Left renal pelvis (tissue), 4 donors: ENCODE results near the gene SLC37A3. TPM values are rescaled to one million over a fixed set of nuclear protein-coding genes. Genes with fewer than 3 reads are reported as not detected.
"Not testable (repeated sequence)": the region's sequence is repeated elsewhere in the genome, so short reads cannot be mapped to it uniquely, and the experiment has no call there.

Experiments used
- DNase-seq, 4 donors: peaks; one replicate each; pipeline ENCODE4 v3.0.0-alpha.2; 2013; ENCODE audit warnings: low read depth in 4 of 4, low spot score in 3 of 4
- polyA plus RNA-seq, 4 donors: library from polyadenylated mRNA; unstranded; fragments of 120-200 nt; gene quantifications; one replicate each; pipeline ENCODE4 v1.2.1, GENCODE V29; 2013; ENCODE audit not compliant: insufficient read length in 4 of 4

Gene SLC37A3
- polyA plus RNA-seq, 4 donors, result 52.8 to 76.8 (median 62.1) TPM

- no peak for DNase-seq
Observed at GRCh38 chr7:140315498-140316164, 82.7 kb downstream of the SLC37A3 start.

GRCh38 chr7:140314573-140315480 is 83.5 kb downstream of the SLC37A3 start:
- no peak for DNase-seq

- DNase-seq, result no peak
Observed at GRCh38 chr7:140312141-140312846, 86.0 kb downstream of the SLC37A3 start.

GRCh38 chr7:140311128-140311527 is 87.2 kb downstream of the SLC37A3 start:
- DNase-seq, result not testable (repeated sequence)

GRCh38 chr7:140310337-140311002 is 87.9 kb downstream of the SLC37A3 start:
- DNase-seq, result no peak

- no peak for DNase-seq
Observed at GRCh38 chr7:140308060-140308459, 90.3 kb downstream of the SLC37A3 start.

- no peak for DNase-seq
Observed at GRCh38 chr7:140304191-140304799, 94.0 kb downstream of the SLC37A3 start.

GRCh38 chr7:140300243-140301136 is 97.8 kb downstream of the SLC37A3 start:
- DNase-seq, result no peak

GRCh38 chr7:140298213-140298612 is 100.1 kb downstream of the SLC37A3 start:
- no peak for DNase-seq

- DNase-seq, result no peak
Observed at GRCh38 chr7:140297192-140297591, 101.1 kb downstream of the SLC37A3 start.

- DNase-seq, result no peak
Observed at GRCh38 chr7:140295224-140295738, 103.0 kb downstream of the SLC37A3 start.

GRCh38 chr7:140294454-140294853 is 103.9 kb downstream of the SLC37A3 start:
- DNase-seq, result no peak

- DNase-seq, result no peak
Observed at GRCh38 chr7:140292438-140292837, 105.9 kb downstream of the SLC37A3 start.

GRCh38 chr7:140289804-140290203 is 108.5 kb downstream of the SLC37A3 start:
- DNase-seq, result no peak

GRCh38 chr7:140287988-140288387 is 110.3 kb downstream of the SLC37A3 start:
- DNase-seq, result no peak

- DNase-seq, result no peak
Observed at GRCh38 chr7:140285938-140286337, 112.4 kb downstream of the SLC37A3 start.

GRCh38 chr7:140284062-140284461 is 114.3 kb downstream of the SLC37A3 start:
- no peak for DNase-seq
